GM12801 (cell line): Measurements from ENCODE around the gene BRSK2.

Experiments
- CTCF ChIP-seq: IDR thresholded peaks from one replicate; pipeline ENCODE4 v1.5.1; 2011; ENCODE audit warnings: control low read depth; ENCODE audit not compliant: insufficient read length; ENCODE audit errors: extremely low read depth

Gene BRSK2

GRCh38 chr11:1352696-1353382 is 36.9 kb upstream of the BRSK2 start:
- no peak for TF ChIP-seq CTCF

- no peak for TF ChIP-seq CTCF
Observed at GRCh38 chr11:1353383-1354124, 36.2 kb upstream of the BRSK2 start.

GRCh38 chr11:1354125-1354938 is 35.4 kb upstream of the BRSK2 start:
- no peak for TF ChIP-seq CTCF

GRCh38 chr11:1356007-1356435 is 33.7 kb upstream of the BRSK2 start:
- no peak for TF ChIP-seq CTCF

GRCh38 chr11:1356478-1356960 is 33.2 kb upstream of the BRSK2 start:
- TF ChIP-seq CTCF: no peak

GRCh38 chr11:1358286-1358685 is 31.4 kb upstream of the BRSK2 start:
- no peak for TF ChIP-seq CTCF

GRCh38 chr11:1359556-1359955 is 30.2 kb upstream of the BRSK2 start:
- TF ChIP-seq CTCF: no peak
